GF-D8 (cell line): ENCODE measurements around the gene AKAP12.
"Not testable (repeated sequence)": the region's sequence is repeated elsewhere in the genome, so short reads cannot be mapped to it uniquely, and the experiment has no call there.

Experiments used
- DNase-seq: peaks from one replicate; lab custom pipeline; 2025; lab: John Stamatoyannopoulos, UW

The AKAP12 gene

DNA sequence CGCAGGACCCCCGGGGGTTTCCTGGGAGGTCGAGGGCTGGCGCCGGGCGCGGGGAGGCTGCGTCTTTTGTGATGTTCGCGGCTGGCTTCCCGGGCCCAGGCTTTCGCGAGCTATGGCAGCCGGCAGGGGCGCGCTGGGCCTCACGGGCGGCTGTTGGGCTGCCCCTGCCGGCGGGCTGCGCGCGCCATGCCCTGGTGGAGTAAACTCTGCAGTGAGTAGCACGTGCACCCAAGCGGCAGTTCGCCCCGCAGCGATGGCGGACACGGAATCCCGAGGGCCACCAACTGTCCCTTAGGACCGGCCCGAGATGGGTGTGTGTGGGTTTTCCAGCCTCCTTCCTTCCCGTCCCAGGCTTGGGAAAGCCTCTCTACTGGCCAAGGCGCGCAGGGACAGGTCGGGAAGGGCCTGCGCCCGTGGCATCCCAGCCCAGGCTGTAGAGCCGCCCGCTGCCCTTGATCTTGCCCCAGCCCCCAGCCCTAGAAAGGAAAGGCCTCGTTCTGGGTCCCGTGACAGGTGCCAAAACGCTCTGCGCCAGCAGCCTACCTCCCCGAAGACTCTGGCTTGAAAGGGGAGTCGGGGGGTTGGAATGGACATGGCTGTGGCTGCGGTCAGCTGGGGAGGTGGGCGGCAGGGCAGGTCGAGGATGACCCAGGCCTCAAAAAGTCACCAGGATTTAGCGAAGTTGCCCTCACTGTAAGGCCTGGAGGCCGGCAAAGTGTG is 101.9 kb downstream of the AKAP12 start:
- DNase-seq: no peak

DNA sequence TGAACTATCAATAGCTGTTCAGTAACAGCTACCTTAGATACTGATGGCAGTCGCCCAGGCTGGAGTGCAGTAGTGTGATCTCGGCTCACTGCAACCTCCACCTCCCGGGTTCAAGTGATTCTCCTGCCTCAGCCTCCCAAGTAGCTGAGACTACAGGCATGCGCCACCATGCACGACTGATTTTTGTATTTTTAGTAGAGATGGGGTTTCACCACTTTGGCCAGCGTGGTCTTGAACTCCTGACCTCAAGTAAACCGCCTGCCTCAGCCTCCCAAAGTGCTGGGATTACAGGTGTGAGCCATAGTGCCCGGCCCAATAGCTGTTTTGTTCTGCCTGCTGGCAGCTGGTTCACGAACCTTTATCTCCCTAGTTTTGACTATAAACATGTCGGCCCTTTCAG is 103.0 kb downstream of the AKAP12 start:
- not testable (repeated sequence) for DNase-seq

DNA sequence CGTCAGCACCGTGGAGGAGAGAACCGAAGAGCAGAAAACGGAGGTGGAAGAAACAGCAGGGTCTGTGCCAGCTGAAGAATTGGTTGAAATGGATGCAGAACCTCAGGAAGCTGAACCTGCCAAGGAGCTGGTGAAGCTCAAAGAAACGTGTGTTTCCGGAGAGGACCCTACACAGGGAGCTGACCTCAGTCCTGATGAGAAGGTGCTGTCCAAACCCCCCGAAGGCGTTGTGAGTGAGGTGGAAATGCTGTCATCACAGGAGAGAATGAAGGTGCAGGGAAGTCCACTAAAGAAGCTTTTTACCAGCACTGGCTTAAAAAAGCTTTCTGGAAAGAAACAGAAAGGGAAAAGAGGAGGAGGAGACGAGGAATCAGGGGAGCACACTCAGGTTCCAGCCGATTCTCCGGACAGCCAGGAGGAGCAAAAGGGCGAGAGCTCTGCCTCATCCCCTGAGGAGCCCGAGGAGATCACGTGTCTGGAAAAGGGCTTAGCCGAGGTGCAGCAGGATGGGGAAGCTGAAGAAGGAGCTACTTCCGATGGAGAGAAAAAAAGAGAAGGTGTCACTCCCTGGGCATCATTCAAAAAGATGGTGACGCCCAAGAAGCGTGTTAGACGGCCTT is 110.0 kb downstream of the AKAP12 start:
- no peak for DNase-seq

DNA sequence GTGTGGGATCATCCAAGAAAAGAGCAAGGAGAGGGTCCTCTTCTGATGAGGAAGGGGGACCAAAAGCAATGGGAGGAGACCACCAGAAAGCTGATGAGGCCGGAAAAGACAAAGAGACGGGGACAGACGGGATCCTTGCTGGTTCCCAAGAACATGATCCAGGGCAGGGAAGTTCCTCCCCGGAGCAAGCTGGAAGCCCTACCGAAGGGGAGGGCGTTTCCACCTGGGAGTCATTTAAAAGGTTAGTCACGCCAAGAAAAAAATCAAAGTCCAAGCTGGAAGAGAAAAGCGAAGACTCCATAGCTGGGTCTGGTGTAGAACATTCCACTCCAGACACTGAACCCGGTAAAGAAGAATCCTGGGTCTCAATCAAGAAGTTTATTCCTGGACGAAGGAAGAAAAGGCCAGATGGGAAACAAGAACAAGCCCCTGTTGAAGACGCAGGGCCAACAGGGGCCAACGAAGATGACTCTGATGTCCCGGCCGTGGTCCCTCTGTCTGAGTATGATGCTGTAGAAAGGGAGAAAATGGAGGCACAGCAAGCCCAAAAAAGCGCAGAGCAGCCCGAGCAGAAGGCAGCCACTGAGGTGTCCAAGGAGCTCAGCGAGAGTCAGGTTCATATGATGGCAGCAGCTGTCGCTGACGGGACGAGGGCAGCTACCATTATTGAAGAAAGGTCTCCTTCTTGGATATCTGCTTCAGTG is 110.8 kb downstream of the AKAP12 start:
- DNase-seq: no peak

DNA sequence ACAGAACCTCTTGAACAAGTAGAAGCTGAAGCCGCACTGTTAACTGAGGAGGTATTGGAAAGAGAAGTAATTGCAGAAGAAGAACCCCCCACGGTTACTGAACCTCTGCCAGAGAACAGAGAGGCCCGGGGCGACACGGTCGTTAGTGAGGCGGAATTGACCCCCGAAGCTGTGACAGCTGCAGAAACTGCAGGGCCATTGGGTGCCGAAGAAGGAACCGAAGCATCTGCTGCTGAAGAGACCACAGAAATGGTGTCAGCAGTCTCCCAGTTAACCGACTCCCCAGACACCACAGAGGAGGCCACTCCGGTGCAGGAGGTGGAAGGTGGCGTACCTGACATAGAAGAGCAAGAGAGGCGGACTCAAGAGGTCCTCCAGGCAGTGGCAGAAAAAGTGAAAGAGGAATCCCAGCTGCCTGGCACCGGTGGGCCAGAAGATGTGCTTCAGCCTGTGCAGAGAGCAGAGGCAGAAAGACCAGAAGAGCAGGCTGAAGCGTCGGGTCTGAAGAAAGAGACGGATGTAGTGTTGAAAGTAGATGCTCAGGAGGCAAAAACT is 111.5 kb downstream of the AKAP12 start:
- DNase-seq: no peak

DNA sequence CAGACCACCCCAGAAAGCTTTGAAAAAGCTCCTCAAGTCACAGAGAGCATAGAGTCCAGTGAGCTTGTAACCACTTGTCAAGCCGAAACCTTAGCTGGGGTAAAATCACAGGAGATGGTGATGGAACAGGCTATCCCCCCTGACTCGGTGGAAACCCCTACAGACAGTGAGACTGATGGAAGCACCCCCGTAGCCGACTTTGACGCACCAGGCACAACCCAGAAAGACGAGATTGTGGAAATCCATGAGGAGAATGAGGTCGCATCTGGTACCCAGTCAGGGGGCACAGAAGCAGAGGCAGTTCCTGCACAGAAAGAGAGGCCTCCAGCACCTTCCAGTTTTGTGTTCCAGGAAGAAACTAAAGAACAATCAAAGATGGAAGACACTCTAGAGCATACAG is 112.0 kb downstream of the AKAP12 start:
- no peak for DNase-seq

DNA sequence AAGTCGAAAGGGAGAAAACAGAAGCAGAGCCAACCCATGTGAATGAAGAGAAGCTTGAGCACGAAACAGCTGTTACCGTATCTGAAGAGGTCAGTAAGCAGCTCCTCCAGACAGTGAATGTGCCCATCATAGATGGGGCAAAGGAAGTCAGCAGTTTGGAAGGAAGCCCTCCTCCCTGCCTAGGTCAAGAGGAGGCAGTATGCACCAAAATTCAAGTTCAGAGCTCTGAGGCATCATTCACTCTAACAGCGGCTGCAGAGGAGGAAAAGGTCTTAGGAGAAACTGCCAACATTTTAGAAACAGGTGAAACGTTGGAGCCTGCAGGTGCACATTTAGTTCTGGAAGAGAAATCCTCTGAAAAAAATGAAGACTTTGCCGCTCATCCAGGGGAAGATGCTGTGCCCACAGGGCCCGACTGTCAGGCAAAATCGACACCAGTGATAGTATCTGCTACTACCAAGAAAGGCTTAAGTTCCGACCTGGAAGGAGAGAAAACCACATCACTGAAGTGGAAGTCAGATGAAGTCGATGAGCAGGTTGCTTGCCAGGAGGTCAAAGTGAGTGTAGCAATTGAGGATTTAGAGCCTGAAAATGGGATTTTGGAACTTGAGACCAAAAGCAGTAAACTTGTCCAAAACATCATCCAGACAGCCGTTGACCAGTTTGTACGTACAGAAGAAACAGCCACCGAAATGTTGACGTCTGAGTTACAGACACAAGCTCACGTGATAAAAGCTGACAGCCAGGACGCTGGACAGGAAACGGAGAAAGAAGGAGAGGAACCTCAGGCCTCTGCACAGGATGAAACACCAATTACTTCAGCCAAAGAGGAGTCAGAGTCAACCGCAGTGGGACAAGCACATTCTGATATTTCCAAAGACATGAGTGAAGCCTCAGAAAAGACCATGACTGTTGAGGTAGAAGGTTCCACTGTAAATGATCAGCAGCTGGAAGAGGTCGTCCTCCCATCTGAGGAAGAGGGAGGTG is 112.9 kb downstream of the AKAP12 start:
- no peak for DNase-seq

DNA sequence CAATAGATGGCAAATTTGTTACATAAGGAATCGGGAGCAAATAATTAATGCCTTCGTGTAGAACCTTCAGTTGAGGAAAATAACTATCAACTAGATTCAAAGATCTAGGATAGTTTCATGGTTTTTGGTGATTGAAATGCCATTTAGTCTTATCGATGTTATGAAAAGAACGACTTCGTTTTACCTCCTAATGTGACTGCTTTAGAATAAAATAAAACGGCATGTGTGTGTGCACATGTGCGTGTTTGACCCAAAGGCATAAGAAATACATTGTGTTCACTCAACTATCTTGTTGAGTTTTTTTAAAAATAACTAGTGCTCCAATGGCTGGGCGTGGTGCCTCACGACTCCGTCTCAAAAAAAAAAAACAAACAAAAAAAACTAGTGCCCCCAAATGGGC is 114.0 kb downstream of the AKAP12 start:
- DNase-seq: no peak

DNA sequence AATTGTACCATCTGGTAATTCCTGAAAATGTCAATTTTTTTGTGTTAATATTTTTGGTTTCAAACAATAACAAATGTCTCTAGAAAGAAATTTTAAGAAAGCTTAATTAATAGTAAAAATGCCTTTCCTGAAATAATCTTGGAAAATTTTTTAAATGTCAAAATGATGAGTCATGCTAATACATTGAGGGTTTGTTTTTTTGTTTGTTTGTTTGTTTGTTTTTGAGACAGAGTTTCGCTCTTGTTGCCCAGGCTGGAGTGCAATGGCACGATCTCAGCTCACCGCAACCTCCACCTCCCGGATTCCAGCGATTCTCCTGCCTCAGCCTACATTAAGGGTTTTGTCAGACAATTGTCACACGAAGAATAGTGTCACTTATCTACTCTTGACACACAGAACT is 117.2 kb downstream of the AKAP12 start:
- not testable (repeated sequence) for DNase-seq

DNA sequence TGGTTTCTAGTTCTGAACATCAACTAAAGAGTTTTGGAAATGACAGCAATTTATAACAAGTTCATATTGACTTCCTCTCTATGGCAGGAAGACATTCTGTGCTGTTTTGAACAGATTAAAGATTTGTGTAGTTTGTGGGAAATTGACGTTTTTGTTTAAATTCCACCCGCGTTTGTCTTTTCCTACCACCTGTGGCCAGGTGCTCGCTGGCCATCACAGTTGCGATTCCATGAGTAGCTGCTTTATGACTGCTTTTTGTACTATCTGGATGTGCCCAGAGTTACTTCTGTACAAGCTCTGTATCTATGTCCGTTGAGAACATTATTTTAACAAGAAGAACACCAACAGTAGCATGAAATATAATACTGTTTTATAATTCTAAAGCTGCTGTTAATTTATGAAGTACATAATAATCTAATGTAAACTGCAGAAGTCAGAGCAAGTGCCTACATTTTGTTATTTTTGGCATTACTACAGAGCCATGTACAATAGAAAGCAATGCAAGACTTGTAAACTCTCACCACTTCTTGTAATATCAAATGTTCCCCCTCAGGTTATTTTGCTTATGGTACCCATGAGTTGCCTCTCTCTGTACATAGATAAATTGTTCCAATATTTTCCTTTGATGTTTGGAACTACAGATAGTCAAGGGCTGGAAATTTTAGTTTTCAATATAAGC is 118.1 kb downstream of the AKAP12 start:
- DNase-seq: no peak

DNA sequence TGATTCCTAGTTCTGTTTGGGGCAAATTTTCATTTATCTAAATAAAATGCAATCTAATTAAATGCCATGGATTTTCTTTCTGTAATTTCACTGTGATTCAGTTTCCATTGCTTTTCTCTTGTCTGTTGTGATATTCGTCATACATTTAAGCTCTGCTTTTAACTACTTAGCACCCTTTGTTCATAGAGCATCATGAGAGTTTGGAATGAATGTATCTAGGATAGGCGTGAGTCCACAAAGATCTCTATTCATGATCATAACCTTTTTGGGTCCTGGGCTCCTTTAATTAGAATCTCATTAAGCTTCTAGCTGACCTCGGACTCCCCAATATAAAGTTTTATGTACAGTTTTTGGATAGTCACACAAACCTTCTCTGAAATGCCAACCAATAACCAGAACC is 118.7 kb downstream of the AKAP12 start:
- DNase-seq: no peak

DNA sequence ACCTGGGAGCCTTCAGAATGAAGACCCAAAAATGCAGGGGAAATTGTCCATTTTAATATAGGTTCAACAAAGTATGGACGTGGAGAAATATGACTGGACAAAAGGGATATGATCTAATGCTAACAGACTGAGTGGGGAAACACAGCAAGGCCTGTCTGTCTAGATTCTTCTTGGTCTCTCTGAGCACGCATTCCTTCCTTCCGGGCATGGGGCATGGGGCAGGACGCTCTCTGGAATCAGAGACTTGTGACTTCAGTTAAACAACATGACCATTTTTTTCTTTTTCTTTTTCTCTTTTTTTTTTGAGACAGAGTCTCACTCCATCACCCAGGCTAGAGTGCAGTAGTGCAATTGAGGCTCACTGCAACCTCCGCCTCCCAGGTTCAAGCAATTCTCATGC is 119.7 kb downstream of the AKAP12 start:
- DNase-seq: no peak

DNA sequence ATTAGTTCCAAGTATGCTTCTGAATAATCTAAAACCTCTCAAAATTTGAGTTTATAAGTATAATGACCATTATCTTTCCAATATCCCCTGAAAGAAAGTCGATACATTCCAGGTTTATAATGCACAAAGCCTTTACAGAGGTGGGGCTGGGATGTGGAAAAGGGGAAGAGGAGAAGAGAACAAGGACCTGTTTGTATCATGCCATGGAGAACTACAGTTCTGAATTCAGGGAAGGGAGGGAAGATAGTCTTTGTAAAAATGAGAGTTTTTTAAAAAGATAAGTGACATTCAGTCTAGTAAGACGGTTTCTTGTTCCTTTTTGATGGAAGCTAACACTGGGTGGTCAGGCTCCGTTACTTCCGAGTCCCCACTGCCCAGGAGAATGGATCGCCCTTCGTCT is 125.5 kb downstream of the AKAP12 start:
- no peak for DNase-seq

DNA sequence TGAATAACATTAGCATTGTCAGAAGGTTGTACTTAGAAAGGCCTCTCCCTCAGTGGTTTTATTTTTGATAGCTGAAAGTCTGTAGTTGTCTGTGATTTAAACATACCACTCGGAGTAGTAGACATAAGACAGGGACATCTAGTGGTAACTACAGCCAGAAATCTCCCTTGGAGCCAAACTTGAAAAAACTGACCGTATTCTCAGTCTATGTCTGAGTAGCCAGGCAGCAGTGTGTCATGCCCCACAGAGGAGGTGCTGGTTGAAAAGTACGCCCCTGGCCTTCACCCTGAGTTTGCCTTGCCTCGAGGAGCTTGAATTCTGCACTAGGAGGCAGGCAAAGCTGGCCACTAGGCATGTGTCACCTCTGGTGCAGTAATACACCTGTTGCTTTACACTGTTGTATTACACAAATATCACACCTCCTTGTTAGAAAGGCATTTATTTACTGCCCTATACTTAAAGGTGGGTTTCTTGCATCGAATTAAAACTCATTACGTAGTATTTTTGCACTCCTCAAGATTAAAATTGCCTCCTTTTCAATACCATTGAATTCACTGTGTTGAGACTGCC is 130.8 kb downstream of the AKAP12 start:
- no peak for DNase-seq

DNA sequence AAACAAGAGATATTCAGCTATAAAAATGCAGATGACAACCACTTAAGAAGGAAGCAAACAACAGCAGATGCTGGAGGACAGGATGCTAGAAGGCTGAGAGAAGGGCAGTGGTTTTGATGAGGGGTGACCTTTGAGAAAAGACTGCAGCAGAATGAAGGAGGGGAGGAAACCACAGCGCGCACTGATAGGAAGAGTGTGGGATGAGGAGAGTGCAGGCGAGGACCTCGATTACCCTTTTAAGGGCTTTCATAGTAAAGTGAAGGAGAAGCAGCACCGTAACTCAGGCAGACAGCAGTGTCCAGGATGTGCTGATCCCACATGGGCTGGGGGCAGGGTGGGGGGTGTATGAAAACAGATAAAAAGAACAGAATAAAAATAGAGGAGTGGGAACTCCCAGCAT is 132.4 kb downstream of the AKAP12 start:
- DNase-seq: no peak

DNA sequence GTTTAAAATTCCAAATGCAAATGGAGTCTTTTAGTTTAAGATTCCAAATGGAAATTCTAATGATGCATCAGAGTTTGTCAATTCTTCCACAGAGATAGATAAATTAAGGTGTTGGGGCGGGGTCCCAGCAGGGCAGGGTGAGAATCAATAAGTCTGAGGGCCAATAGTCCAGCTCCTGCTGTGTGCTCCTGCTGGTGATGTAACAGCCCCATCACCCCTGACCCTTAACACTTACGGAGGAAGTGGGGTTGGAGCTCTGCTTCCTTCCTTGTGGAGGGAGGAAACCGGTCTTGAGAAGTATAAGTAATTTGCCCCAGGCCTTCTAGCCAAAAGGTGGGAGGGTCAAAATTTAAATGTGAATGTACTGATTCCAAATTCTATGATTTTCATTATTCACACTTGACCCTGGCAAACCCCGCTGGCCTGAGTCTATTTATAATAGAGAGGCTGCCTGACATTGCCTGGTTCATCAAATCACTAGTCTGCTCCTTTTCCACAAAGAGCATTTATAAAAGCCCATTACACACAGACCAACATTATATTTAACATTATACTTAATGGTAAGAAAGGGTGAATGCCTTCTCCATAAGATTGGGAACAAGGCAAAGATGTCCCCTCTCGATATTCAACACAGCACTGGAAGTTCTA is 134.4 kb downstream of the AKAP12 start:
- DNase-seq: peak; percentile 52

DNA sequence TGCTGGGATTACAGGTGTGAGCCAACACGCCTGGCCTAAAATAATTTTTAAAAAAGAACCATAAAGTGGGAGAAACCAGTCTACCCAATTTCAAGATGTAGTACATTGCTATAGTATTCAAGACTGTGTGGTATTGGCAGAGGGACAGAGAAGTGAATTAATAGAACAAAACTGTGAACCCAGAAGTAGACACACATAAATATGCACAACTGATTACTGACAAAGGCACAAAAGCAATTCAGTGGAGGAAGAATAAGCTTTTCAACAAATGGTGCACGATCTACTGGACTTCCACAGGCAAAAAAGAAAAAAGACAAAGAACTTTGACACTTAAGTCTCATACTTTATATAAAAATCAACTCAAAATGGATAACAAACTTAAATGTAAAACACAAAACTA is 136.1 kb downstream of the AKAP12 start:
- DNase-seq: no peak

DNA sequence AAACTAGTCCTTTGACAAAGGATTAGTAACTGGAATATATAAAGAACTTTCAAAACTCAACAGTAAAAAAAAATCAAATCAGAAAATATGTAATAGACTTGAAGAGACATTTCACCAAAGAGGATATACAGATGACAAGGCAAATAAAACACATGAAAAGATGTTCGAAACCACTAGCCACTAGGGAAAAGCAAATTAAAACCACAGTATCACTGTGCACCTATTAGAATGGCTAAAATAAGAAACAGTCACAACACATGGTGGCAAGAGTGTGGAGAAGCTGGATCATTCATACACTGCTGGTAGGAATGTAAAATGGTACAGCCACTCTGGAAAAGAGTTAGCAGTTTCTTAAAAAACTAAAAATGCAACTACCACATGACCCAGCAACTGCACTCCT is 136.7 kb downstream of the AKAP12 start:
- no peak for DNase-seq

DNA sequence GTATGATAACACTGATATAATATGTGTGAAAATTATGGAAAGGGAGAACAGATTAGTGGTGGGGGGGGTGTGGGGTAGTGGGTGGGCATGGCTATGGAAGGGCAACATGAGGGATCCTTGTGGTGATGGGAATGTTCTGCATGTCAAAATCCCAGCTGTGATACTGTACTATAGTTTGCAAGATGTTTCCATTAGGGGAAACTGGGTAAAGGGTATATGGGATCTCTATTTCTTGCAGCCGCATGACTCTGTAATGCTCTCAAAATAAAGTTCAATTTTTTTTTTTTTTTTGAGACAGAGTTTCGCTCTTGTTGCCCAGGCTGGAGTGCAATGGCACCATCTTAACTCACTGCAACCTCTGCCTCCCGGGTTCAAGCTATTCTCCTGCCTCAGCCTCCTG is 137.3 kb downstream of the AKAP12 start:
- DNase-seq: no peak
